Measurements from ENCODE around the gene SMG6.

- TF ChIP-seq CTCF (IDR thresholded peaks at IDR 0.05; ENCODE audit: insufficient read depth, low read depth, low read length) (no peak), EZH2 (IDR thresholded peaks at IDR 0.05; ENCODE audit: insufficient read depth, low read length) (no peak)
These were observed 210.2 kb downstream of the SMG6 start for GRCh38 chr17:2093349-2093748.

All from astrocyte (in vitro differentiated cells and primary cell).